Mesothelial cell of epicardium (in vitro differentiated cells): ENCODE measurements around the gene RETREG3. TPM values are rescaled to one million over a fixed set of nuclear protein-coding genes. Genes with fewer than 3 reads are reported as not detected.
"Not testable (repeated sequence)": the region's sequence is repeated elsewhere in the genome, so short reads cannot be mapped to it uniquely, and the experiment has no call there.

Experiments
- DNase-seq, 2 experiments: peaks; one replicate each; pipeline ENCODE4 v3.0.0; 2021; ENCODE audit warnings: low spot score in 2 of 2; ENCODE audit not compliant: unreplicated experiment in 2 of 2
- H3K27ac Mint-ChIP-seq: 2 replicates; pipeline ENCODE4 v1.8.0; 2021; ENCODE audit warnings: mixed read lengths
- H3K27me3 Mint-ChIP-seq: 2 replicates; pipeline ENCODE4 v1.8.0; 2021; ENCODE audit warnings: low read depth, mixed read lengths
- H3K36me3 Mint-ChIP-seq: 2 replicates; pipeline ENCODE4 v1.8.0; 2021; ENCODE audit warnings: mixed read lengths
- H3K4me1 Mint-ChIP-seq: 2 replicates; pipeline ENCODE4 v1.8.0; 2021; ENCODE audit warnings: mixed read lengths
- H3K4me3 Mint-ChIP-seq: 2 replicates; pipeline ENCODE4 v1.8.0; 2021; ENCODE audit warnings: mild to moderate bottlenecking, moderate library complexity, mixed read lengths
- H3K9me3 Mint-ChIP-seq: 2 replicates; pipeline ENCODE4 v1.8.0; 2021; ENCODE audit warnings: mixed read lengths
- total RNA-seq: library from RNA; stranded (reverse); gene quantifications from 3 replicates; pipeline ENCODE4 v1.2.1, GENCODE V29; 2021
- TF ChIP-seq, protein P1 (sequence below): fragments of 200-600 bp; sonication (generic); IDR thresholded peaks from one replicate; pipeline ENCODE4 v1.5.0; 2021; ENCODE audit warnings: antibody characterized with exemption; ENCODE audit not compliant: unreplicated experiment

The RETREG3 gene
- total RNA-seq, 1 donor from 2014 or later, result 77.7 TPM

DNA sequence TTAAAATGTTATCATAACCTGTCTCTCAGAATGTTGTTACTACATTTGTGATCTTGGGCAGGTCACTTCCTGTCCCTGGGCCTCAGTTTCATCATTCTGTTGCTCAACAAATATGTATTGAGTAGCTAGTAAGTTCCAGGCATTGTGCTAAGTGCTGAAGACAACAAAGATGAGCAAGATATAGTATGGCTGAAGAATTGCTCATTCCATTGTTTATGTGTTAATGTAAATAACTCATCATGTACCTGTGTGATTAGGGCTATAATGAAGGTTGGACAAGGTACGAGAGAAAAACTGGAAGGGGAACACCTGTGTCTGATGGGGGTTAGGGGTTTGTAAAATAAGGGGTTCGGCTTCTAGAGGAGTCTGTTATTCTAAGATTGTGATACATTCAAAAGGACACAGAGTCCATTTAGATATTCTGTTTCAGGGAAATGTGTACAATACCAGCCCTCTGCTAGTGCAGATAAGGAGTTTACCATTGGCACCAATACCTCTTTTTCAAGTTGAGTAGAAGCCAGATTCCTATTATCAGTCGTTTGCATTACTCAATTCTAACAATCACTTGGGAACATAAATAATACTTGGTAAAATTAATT is 20.3 kb upstream of the RETREG3 start:
- DNase-seq, result no peak
- TF ChIP-seq, protein P1, sequence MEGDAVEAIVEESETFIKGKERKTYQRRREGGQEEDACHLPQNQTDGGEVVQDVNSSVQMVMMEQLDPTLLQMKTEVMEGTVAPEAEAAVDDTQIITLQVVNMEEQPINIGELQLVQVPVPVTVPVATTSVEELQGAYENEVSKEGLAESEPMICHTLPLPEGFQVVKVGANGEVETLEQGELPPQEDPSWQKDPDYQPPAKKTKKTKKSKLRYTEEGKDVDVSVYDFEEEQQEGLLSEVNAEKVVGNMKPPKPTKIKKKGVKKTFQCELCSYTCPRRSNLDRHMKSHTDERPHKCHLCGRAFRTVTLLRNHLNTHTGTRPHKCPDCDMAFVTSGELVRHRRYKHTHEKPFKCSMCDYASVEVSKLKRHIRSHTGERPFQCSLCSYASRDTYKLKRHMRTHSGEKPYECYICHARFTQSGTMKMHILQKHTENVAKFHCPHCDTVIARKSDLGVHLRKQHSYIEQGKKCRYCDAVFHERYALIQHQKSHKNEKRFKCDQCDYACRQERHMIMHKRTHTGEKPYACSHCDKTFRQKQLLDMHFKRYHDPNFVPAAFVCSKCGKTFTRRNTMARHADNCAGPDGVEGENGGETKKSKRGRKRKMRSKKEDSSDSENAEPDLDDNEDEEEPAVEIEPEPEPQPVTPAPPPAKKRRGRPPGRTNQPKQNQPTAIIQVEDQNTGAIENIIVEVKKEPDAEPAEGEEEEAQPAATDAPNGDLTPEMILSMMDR, result no peak

DNA sequence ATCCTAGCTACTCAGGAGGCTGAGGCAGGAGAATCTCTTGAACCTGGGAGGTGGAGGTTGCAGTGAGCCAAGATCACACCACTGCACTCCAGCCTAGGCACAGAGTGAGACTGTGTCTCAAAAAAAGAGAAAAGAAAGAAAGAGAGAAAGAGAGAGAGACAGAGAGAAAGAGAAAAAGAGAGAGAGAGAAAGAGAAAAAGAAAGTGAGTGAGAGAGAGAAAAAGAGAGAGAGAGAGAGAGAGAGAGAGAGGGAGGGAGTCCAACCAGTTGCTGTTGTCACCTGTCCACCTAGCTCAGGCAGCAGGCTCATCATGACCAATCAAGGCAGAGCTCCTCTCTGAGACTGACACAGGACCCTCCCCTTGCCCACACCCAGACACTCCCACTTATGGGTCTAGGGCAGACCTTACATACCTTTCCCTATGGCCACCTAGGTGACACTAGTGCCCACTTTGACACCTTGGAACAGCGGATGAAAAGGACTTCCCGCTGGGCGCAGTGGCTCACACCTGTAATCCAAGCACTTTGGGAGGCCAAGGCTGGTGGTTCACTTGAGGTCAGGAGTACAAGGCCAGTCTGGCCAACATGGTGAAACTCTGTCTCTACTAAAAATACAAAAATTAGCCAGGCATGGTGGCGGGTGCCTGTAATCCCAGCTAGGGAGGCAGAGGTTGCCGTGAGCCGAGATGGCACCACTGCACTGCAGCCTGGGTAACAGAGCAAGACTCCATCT is 18.0 kb upstream of the RETREG3 start:
- not testable (repeated sequence) for H3K27me3 Mint-ChIP-seq, H3K36me3 Mint-ChIP-seq, DNase-seq

More for the DNA sequence above, 20.3 kb upstream of the RETREG3 start:
- no peak overlapping the region for H3K4me3 Mint-ChIP-seq
- H3K36me3 Mint-ChIP-seq, result no peaks in the 10 kb centered on the region
- peaks cover 7% of the 10 kb centered on the region for H3K4me1 Mint-ChIP-seq
- no peak overlapping the region for H3K27ac Mint-ChIP-seq
- no peaks in the 10 kb centered on the region for H3K9me3 Mint-ChIP-seq
- no peaks in the 10 kb centered on the region for H3K27me3 Mint-ChIP-seq

DNA sequence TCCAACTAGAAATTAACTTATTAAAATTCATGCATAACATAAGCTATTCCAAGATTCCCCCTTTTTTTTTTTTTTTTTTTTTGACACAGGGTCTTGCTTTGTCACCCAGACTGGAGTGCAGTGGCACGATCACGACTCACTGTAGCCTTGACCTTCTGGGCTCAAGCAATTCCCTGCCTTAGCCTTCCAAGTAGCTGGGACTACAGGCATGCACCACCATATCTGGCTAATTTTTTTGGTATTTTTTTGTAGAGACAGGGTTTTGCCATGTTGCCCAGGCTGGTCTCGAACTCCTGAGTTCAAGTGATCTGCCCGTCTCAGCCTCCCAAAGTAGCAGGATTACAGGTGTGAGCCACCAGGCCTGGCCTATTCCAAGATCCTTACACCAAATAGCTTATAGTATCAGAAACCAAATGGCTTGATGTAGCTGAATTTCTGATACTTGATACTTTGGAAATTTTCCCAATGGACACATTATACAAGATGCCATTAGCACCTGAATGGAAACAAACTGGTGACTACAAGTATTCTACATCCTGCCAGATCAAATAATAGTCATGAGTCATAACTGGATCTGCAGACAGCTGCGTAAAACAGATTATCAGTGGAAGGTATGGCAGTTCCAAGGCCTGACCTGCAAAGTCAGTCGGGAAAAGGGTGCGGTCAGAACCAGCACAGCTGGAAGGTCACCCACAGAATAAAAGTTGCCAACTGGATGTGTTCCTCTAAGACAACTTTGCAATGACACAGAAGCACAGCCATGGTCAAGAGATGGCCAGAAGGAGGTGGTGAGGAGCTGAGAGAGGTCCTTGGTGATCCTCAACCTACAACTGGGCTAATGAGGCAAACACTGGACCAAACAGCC is 14.8 kb upstream of the RETREG3 start:
- H3K27me3 Mint-ChIP-seq, result no peaks in the 10 kb centered on the region
- H3K9me3 Mint-ChIP-seq, result no peaks in the 10 kb centered on the region
- H3K36me3 Mint-ChIP-seq, result no peaks in the 10 kb centered on the region
- no peaks in the 10 kb centered on the region for H3K4me1 Mint-ChIP-seq
- TF ChIP-seq, protein P1, result no peak
- no peak overlapping the region for H3K4me3 Mint-ChIP-seq
- H3K27ac Mint-ChIP-seq, result no peak overlapping the region
- DNase-seq, result no peak

More for the DNA sequence above, 18.0 kb upstream of the RETREG3 start:
- not testable (repeated sequence) for H3K9me3 Mint-ChIP-seq, H3K27ac Mint-ChIP-seq, H3K4me1 Mint-ChIP-seq, H3K4me3 Mint-ChIP-seq

DNA sequence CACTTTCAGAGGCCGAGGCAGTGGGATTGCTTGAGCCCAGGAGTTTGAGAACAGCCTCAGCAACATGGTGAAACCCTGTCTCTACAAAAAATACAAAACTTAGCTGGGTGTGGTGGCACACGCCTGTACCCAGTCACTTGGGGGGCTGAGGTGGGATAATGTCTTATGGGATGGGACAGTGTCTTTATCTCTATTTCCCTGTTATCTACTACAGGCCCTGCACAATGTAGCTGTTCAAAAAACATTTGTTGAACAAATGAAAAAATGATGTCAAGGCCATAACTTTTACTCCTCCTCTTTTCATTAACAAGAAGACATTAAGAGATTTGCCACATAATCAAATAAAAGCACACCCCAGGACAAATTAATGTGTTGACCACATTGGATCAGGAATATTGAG is 14.1 kb upstream of the RETREG3 start:
- TF ChIP-seq, protein P1, result no peak

DNA sequence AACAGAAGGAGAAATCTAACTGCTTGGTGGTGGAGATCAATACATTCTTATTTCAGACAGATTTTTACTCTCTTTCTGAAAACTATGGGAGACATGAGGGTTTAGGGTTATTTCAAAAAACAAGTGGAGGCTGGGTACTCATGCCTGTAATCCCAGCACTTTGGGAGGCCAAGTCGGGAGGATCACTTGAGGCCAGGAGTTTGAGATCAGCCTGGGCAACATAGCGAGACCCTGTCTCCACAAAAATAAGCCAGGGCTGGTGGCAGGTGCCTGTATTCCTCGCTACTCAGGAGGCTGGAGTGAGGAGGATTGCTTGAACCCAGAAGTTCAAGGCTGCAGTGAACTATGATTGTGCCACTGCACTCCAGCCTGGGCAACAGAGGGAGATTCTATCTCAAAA is 12.8 kb upstream of the RETREG3 start:
- H3K4me1 Mint-ChIP-seq, H3K9me3 Mint-ChIP-seq, H3K4me3 Mint-ChIP-seq, H3K27ac Mint-ChIP-seq, DNase-seq, H3K27me3 Mint-ChIP-seq, H3K36me3 Mint-ChIP-seq: not testable (repeated sequence)

More for the DNA sequence above, 14.1 kb upstream of the RETREG3 start:
- Mint-ChIP-seq H3K4me3 (no peak overlapping the region), H3K36me3 (no peaks in the 10 kb centered on the region), H3K4me1 (peaks cover 3% of the 10 kb centered on the region), H3K9me3 (no peaks in the 10 kb centered on the region), H3K27ac (no peak overlapping the region), H3K27me3 (no peaks in the 10 kb centered on the region)
- no peak for DNase-seq

DNA sequence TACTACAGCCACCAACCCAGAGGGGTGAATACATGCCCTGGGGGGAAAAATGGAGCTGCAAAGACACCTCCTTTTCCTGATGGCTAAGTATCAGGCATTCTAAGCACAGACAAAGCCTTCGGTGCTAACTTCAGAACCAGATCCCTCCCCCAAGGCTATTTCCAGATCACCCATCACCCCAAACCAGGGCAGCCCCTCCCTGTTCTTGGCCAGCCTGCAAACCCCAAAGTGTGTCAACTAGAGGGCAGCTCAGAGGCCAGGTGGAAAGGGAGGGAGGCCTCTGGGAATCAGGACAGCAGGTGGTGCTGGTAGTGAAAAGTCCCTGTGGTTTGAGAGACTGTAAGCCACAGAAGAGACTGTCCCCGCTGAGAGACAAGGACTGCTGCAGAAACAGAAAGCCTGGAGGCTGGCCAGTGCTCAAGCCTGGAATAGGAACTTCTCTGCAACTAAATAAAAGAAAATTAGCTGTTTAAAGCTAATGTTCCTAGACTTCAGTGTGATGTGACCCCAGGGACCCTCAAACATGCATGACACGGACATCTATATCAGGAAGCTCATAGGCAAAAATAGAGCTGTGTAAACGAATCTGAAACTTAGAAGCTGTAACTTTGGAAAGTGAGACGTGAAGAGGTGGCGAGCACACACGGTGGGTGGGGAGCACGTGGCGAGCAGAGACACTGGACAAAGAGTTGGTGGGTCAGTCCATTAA is 9.4 kb upstream of the RETREG3 start:
- Mint-ChIP-seq H3K4me3 (no peak overlapping the region), H3K27me3 (no peaks in the 10 kb centered on the region), H3K9me3 (no peaks in the 10 kb centered on the region), H3K36me3 (peaks cover 21% of the 10 kb centered on the region), H3K27ac (no peak overlapping the region), H3K4me1 (peaks cover 3% of the 10 kb centered on the region)
- no peak for DNase-seq
- TF ChIP-seq, protein P1, result no peak
